HepG2 (cell line): ENCODE measurements around the gene ANKRD27. TPM values are rescaled to one million over a fixed set of nuclear protein-coding genes. Genes with fewer than 3 reads are reported as not detected.

ENCODE experiments used
- ATAC-seq: fragments of 200-7000 bp; cut with Tn5 transposase; 3 replicates; pipeline ENCODE4 v1.9.1; 2020; ENCODE audit warnings: mild to moderate bottlenecking, moderate library complexity
- BruUV-seq: library from RNA; stranded (reverse); fragments of 400-500 nt; replicated peaks from 2 replicates; lab custom pipeline; 2021; lab: Mats Ljungman, UMichigan
- CTCF ChIA-PET: fragments of 300-600 bp; formaldehyde crosslinking; extraction: SDS; loops from one replicate; lab custom pipeline; 2021; ENCODE audit warnings: low total read pairs, inconsistent platforms, low intra/inter-chr PET ratio; lab: Yijun Ruan, JAX
- POLR2A ChIA-PET: fragments of 350-600 bp; sonication (Branson Sonifier 250); formaldehyde crosslinking; loops from one replicate; lab custom pipeline; 2020; ENCODE audit warnings: antibody characterized with exemption, inconsistent platforms; lab: Yijun Ruan, JAX
- DNase-seq: peaks from one replicate; pipeline ENCODE4 v3.0.0-alpha.2; 2015; ENCODE audit warnings: low spot score
- FAIRE-seq: peaks from 3 replicates; lab custom pipeline; 2011; peaks lifted over from hg19 to GRCh38; lab: Jason Lieb, UNC
- H2AFZ ChIP-seq: one replicate; pipeline ENCODE4 v1.6.1; 2011; ENCODE audit warnings: low read length, inconsistent platforms
- H3K27ac ChIP-seq: fragments of 300-600 bp; 3 replicates; pipeline ENCODE4 v1.8.0; 2011; ENCODE audit warnings: mixed run types, mild to moderate bottlenecking, mixed read lengths, low read length, inconsistent platforms; ENCODE audit not compliant: insufficient read depth; ENCODE audit errors: extremely low read length
- H3K27me3 ChIP-seq, 2 experiments: fragments of 200-600 bp in 1 of 2; 2 replicates in 1 of 2; 3 replicates in 1 of 2; pipeline versions ENCODE4 v1.6.0 to v1.8.0; 2011; ENCODE audit warnings: low read length in 2 of 2, mild to moderate bottlenecking in 2 of 2, moderate library complexity in 2 of 2, inconsistent platforms in 1 of 2; ENCODE audit not compliant: insufficient read depth in 2 of 2, control insufficient read depth in 1 of 2
- H3K36me3 ChIP-seq, 2 experiments: fragments of 200-600 bp in 1 of 2; replicated peaks in 1 of 2; 2 replicates in 1 of 2; 3 replicates in 1 of 2; pipeline versions ENCODE4 v1.5.1 to v1.8.0; 2011; ENCODE audit warnings: low read length in 2 of 2, inconsistent platforms in 1 of 2; ENCODE audit not compliant: insufficient read depth in 2 of 2, control insufficient read depth in 1 of 2
- H3K4me1 ChIP-seq: 2 replicates; pipeline ENCODE4 v1.5.1; 2012; ENCODE audit warnings: low read length, inconsistent platforms; ENCODE audit not compliant: insufficient read depth
- H3K4me2 ChIP-seq: 2 replicates; pipeline ENCODE4 v1.6.0; 2011; ENCODE audit warnings: low read depth, low read length, inconsistent platforms
- H3K4me3 ChIP-seq, 3 experiments: fragments of 200-600 bp in 1 of 3; sonication (generic), shearing (Covaris generic) in 1 of 3; replicated peaks in 1 of 3; 2 replicates each; pipeline ENCODE4 v1.5.1; 2011 to 2016; ENCODE audit warnings: low read length in 3 of 3, inconsistent platforms in 2 of 3, low read depth in 2 of 3, mild to moderate bottlenecking in 2 of 3, control low read depth in 1 of 3, mixed read lengths in 1 of 3; ENCODE audit not compliant: insufficient read depth in 1 of 3
- H3K79me2 ChIP-seq: one replicate; pipeline ENCODE4 v1.6.1; 2011; ENCODE audit warnings: low read length, inconsistent platforms; ENCODE audit not compliant: insufficient read depth
- H3K9ac ChIP-seq: 2 replicates; pipeline ENCODE4 v1.6.0; 2011; ENCODE audit warnings: mild to moderate bottlenecking, low read depth, low read length, inconsistent platforms; ENCODE audit not compliant: insufficient read depth
- H3K9me3 ChIP-seq: 2 replicates; pipeline ENCODE4 v1.5.1; 2012; ENCODE audit warnings: mild to moderate bottlenecking, low read length
- H4K20me1 ChIP-seq: 2 replicates; pipeline ENCODE4 v1.6.0; 2011; ENCODE audit warnings: inconsistent platforms, mild to moderate bottlenecking, low read length, moderate library complexity; ENCODE audit not compliant: insufficient read depth
- CEBPB ChIP-seq: IDR thresholded peaks from 2 replicates; pipeline ENCODE4 v1.6.1; 2011; ENCODE audit warnings: low read depth, low read length, improper control_type of control experiment, borderline replicate concordance
- GLI4 ChIP-seq: sonication (generic); formaldehyde crosslinking; IDR thresholded peaks from 2 replicates; pipeline ENCODE4 v1.5.1; 2020; ENCODE audit warnings: missing genetic modification reagents, mild to moderate bottlenecking, moderate library complexity, borderline replicate concordance
- IRX3 ChIP-seq: sonication (generic); formaldehyde crosslinking; IDR thresholded peaks from 2 replicates; pipeline ENCODE4 v1.8.1; 2023; ENCODE audit warnings: mild to moderate bottlenecking, low read depth, missing genetic modification reagents, borderline replicate concordance
- NFAT5 ChIP-seq: sonication (generic); formaldehyde crosslinking; IDR thresholded peaks from 2 replicates; pipeline ENCODE4 v1.4.0; 2020; ENCODE audit warnings: missing genetic modification reagents
- NFKB2 ChIP-seq: sonication (generic); formaldehyde crosslinking; IDR thresholded peaks from 2 replicates; pipeline ENCODE4 v1.4.0; 2020; ENCODE audit warnings: missing genetic modification reagents, borderline replicate concordance
- RFX1 ChIP-seq: fragments of 450-650 bp; IDR thresholded peaks from 2 replicates; pipeline ENCODE4 v1.6.1; 2017
- TRAFD1 ChIP-seq: sonication (generic); formaldehyde crosslinking; IDR thresholded peaks from 2 replicates; pipeline ENCODE4 v1.5.1; 2020; ENCODE audit warnings: missing genetic modification reagents, mild to moderate bottlenecking, borderline replicate concordance
- ZNF225 ChIP-seq: sonication (generic); formaldehyde crosslinking; IDR thresholded peaks from 2 replicates; pipeline ENCODE4 v1.4.0; 2020; ENCODE audit warnings: mild to moderate bottlenecking, missing genetic modification reagents
- ZNF589 ChIP-seq: sonication (generic); formaldehyde crosslinking; conservative IDR thresholded peaks from 2 replicates; pipeline ENCODE4 v1.8.0; 2022; ENCODE audit warnings: mild to moderate bottlenecking, moderate library complexity, missing genetic modification reagents
- ZNF773 ChIP-seq: sonication (generic); formaldehyde crosslinking; IDR thresholded peaks from 2 replicates; pipeline ENCODE4 v1.4.0; 2020; ENCODE audit warnings: missing genetic modification reagents, borderline replicate concordance
- ZSCAN21 ChIP-seq: sonication (generic); formaldehyde crosslinking; IDR thresholded peaks from 2 replicates; pipeline ENCODE4 v1.8.0; 2022; ENCODE audit warnings: mild to moderate bottlenecking, missing genetic modification reagents, moderate library complexity, borderline replicate concordance
- WGBS: methylation state at CpG from one replicate; pipeline ENCODE4 v1.1.6; 2017; ENCODE audit warnings: low lambda C conversion rate; 5-methylcytosine and 5-hydroxymethylcytosine counted together
- in situ Hi-C: cut with HindIII; loops from 2 replicates; pipeline ENCODE4 v1.10.0; 2017; ENCODE audit warnings: low pct_unique_long_range_greater_than_20kb; ENCODE audit not compliant: extremely low pct_ligation_motif_present
- intact Hi-C: fragments of 100-400 bp; cut with micrococcal nuclease; formaldehyde crosslinking; loops from one replicate; pipeline ENCODE4 v1.10.0; 2022; ENCODE audit not compliant: unreplicated experiment
- polyA plus RNA-seq, 8 experiments: library from polyadenylated mRNA; depleted of rRNA in 3 of 8; stranded (reverse) in 7 of 8; unstranded in 1 of 8; fragments of >200 nt; fragmentation: Illumina TruSeq in 4 of 8; extraction: Trizol in 4 of 8; gene quantifications; 2 replicates each; pipeline versions ENCODE4 v1.2.1 to v1.2.3, GENCODE V29; 2011 to 2016; ENCODE audit warnings: low read depth in 4 of 8, missing spikeins in 1 of 8, mixed read lengths in 1 of 8; ENCODE audit not compliant: insufficient read depth in 1 of 8
- total RNA-seq, 5 experiments: library from RNA; depleted of rRNA; stranded (reverse); fragments of >200 nt; fragmentation: Illumina TruSeq; extraction: Trizol; gene quantifications; 2 replicates each; pipeline ENCODE4 v1.2.3, GENCODE V29; 2016; ENCODE audit warnings: low read depth in 1 of 5

ANKRD27 gene
- total and polyA plus RNA-seq, 2 of the 13 experiments (the other 11 are each of a cell fraction or from before 2014, with no cell fraction given): 22.2 to 23.7 TPM

- H3K9me3 ChIP-seq: no peaks in the 10 kb centered on the region
- ATAC-seq (no peak), FAIRE-seq (no peak), DNase-seq (no peak)
- H2AFZ ChIP-seq: no peak overlapping the region
- TF ChIP-seq NFKB2 (CRISPR knock-in tag): no peak
- no peak for TF ChIP-seq IRX3 (CRISPR knock-in tag)
- TF ChIP-seq CEBPB: no peak
- no peak for TF ChIP-seq ZSCAN21 (CRISPR knock-in tag)
- no peak for TF ChIP-seq ZNF589 (CRISPR knock-in tag)
- TF ChIP-seq RFX1: no peak
- TF ChIP-seq NFAT5 (CRISPR knock-in tag): no peak
- no peak for TF ChIP-seq ZNF225 (CRISPR knock-in tag)
- no peak for TF ChIP-seq TRAFD1 (CRISPR knock-in tag)
- TF ChIP-seq ZNF773 (CRISPR knock-in tag): no peak
- no peak for TF ChIP-seq GLI4 (CRISPR knock-in tag)
- H3K27me3 ChIP-seq: no peaks in the 10 kb centered on the region
- 98% methylated on average over 11 of the region's 11 CpGs for WGBS
- no peak overlapping the region for H3K4me3 ChIP-seq
- intact Hi-C loops (loop anchor here (2.0 kb wide), 1 partner anchor 273 kb away; no protein-coding TSS in a partner anchor), in situ Hi-C loops (no loop called here)
- H3K9ac ChIP-seq: no peak overlapping the region
- peaks cover 9 to 28% of the 10 kb centered on the region in 2 experiments for H3K36me3 ChIP-seq
- POLR2A ChIA-PET: no interaction called here
- CTCF ChIA-PET: no interaction called here
- H3K79me2 ChIP-seq: no peaks in the 10 kb centered on the region
- H3K27ac ChIP-seq: no peak overlapping the region
- H4K20me1 ChIP-seq: no peaks in the 10 kb centered on the region
- no peak overlapping the region for H3K4me2 ChIP-seq
- no peaks in the 10 kb centered on the region for H3K4me1 ChIP-seq
- BruUV-seq: no TSS peak
These were observed 77.0 kb downstream of the ANKRD27 start for GRCh38 chr19:32598022-32598421.
